Kidney tubule cell (primary cell): ENCODE measurements around the gene CDCA7L.
"Not testable (repeated sequence)": the region's sequence is repeated elsewhere in the genome, so short reads cannot be mapped to it uniquely, and the experiment has no call there.

Experiments used
- DNase-seq: peaks from one replicate; pipeline ENCODE4 v3.0.0-alpha.2; 2018; ENCODE audit warnings: low spot score

CDCA7L gene

DNA sequence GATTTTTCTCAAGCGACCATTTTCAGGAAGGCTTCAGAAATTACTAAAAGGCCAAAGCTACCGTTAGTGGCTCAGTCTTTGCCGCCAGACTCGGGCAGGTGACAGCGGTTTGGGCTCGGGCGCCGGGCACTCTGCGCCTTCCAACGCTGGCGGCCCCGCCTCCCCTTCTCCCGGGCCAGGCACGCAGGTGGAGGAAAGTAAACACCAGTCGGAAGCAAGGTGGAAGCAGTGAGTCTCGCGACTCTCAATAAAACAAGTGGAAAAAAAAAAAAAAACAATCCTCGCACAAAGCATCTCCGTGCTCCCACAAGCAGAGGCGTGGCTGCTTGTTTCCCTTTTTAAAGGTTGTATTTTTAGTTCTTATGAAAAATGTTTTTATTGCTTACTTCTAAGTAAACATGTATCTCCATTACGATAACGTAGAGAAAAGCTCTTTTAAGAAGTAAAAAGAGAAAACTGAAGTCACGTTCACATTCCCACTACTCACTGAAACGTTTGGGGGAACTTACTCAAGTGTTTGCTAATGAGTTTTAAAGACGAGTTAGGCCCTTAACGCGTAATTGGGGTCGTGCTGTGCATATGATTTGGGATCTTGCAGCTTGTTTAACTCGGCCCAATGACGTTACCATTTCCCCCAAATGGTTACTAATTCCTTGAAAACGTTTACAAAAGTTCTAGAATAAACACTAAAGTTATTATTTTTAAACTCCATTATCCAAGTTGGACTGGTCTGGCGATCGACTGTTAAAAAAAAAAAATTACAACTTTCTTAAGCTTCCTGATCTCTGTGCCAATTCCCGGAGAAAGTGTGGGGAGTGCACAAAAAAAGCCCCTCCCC is 864 bp downstream of the CDCA7L start:
- peak; percentile 62 for DNase-seq

DNA sequence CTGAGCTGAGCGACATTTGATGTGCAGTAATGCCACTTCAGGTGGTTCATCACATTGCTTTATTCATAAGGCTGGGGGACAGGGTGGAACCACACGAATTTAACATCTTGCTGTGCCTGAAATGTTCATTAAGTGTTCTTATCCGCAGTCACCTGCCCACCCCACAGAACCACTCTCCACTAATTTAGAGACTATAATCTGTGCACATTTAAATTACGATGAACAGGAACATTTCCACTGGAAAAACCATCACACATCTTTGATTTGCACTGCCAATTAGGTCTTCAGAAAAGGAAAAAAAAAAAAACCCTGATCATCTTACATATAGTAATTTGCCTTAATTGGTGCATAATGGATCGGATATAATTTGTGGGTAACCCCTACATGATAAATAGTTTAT is 2.3 kb downstream of the CDCA7L start:
- DNase-seq, result no peak

- DNase-seq, result no peak
These were observed 2.7 kb downstream of the CDCA7L start for GRCh38 chr7:21942955-21943354.

- peak; percentile 29 for DNase-seq
These were observed 4.0 kb downstream of the CDCA7L start for GRCh38 chr7:21941611-21942141.

- DNase-seq, result peak; percentile 31
These were observed 5.8 kb downstream of the CDCA7L start for GRCh38 chr7:21939858-21940372.

DNA sequence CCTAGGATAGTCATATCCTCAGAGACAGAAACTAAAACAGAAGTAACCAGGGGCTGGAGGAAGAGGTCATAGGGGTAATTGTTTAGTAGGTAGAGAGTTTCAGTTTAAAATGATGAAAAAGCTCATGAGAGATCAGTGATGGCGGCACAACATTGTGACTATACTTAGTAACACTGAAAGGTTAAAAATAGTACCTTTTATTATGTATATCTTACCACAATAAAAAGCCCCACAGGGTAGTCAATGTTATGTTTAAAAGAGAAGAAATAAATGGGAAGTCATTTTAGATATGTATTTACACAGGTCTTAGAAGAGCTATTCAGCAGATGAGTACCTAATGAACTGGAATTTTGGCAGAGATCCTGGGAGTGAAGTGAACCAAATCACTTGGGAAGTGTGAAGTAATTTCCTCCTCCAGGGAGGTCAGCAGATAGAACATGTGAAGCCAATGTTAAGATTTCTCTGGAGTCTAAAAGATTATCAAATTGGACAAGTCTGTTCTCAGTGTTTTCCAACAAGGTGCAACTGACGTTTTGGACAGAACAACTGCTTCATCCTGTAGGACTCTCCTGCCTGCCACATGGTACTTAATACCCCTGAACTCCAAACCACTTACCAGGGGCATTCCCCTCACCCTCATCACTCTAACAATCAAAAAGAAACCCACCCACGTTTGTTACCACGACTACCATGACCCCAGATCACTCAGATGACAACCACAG is 6.4 kb downstream of the CDCA7L start:
- peak; percentile 93 for DNase-seq

DNA sequence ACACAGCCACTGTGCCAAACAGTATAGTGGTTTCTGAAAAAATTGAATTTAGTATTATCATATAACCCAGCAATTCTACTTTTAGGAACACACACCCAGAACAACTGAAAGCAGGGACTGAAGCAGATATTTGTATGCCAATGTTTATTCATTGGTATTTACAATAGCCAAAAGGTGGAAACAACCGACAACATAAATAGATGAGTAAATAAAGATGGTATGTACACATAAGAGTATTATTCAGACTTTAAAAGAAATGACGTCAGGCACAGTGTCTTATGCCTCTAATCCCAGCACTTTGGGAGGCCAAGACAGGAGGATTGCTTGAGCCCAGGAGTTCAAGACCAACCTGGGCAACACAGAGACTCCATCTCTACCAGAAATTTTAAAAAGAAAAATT is 7.2 kb downstream of the CDCA7L start:
- DNase-seq, result no peak

DNA sequence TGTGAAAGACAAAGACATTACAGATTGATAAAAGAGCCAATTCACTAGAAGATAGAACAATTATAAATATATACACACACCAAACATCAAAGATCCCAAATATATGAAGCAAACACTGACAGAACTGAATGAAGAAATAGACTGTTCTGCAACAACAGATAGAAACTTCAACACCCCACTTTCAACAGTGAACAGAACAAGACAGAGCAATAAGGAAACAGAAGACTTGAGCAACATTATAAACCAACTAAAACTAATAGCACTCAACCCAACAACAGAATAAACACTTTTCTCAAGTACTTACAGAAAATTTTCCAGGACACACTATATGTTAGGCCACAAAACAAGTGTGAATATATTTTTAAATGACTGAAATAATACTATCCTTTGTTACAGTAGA is 10.9 kb downstream of the CDCA7L start:
- DNase-seq, result no peak

- DNase-seq, result not testable (repeated sequence)
These were observed 12.4 kb downstream of the CDCA7L start for GRCh38 chr7:21933293-21933692.

- DNase-seq, result no peak
These were observed 18.0 kb downstream of the CDCA7L start for GRCh38 chr7:21927693-21928092.

DNA sequence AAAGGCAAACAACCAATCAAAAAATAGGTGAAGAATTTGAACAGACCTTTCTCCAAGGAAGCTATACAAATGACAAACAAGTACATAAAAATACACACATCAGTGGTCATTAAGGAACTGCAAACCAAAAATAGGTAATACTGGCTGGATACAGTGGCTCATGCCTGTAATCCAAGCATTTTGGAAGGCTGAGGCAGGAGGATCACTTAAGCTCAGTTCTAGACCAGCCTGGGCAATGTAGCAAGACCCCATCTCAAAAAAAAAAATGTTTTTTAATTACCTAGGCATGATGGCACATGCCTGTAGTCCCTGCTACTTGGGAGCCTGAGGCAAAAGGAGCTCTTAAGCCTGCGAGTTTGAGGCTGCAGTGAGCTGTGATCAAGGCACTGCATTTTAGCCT is 19.3 kb downstream of the CDCA7L start:
- DNase-seq, result no peak

- DNase-seq, result peak; percentile 22
These were observed 22.0 kb downstream of the CDCA7L start for GRCh38 chr7:21923658-21924057.

GRCh38 chr7:21922605-21923004 is 23.1 kb downstream of the CDCA7L start:
- no peak for DNase-seq

DNA sequence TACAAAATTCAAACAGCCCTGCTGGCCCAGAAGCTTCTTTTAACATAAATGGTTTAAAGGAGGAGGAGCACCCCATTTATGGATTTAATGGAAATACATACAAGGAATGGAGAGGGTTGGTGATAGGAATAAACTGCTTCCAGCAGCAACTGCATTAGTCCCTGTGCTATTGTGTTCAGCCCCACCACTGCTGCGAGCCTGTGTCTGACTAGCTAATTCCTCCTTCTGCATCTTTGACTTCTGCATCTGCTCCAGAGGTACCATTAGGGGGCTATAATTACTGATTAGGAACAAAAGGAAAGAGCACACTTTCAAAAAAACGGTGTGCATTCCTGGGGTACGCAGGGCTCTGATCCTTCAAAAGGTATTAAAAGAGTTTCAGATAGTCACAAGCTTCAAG is 24.8 kb downstream of the CDCA7L start:
- DNase-seq, result no peak

GRCh38 chr7:21918216-21918615 is 27.5 kb downstream of the CDCA7L start:
- DNase-seq, result no peak

DNA sequence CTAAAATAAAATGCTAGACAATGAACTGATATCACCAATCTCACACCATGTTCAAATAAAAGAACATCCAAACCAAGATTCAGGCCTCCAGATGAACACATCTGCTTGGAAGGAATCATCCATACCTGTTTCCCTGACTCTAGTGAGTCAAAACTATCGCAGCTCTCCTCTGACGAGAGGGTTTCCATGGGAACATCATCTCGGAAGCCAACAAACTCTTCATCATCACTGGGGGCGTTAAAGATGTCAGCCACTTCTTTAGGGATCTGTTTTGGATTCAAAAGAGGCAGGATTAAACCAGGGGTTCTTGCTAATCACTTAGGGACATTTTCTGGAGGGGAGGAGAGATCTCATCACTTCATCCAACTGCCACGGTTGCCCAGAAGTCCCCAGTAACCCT is 29.1 kb downstream of the CDCA7L start:
- DNase-seq, result no peak

DNA sequence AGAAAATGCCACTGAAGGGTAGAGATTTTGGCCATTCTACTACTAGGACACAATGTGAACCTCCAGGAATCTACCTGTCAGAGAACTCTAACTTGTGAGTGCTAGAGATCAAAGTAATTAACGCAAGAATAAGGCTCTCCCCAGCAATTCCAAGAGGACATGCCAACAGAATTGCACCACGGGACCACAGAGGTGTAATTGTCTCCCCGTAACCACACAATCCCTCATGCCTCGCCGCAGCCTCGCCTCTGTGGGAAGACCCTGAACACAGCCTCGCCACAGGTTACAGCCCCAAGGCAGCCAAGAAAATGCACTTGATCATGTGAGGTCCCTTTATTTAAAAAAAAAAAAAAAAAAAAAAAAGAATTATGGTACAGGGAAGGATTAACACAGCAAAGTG is 29.5 kb downstream of the CDCA7L start:
- DNase-seq, result no peak

- no peak for DNase-seq
These were observed 30.6 kb downstream of the CDCA7L start for GRCh38 chr7:21915140-21915539.

- no peak for DNase-seq
These were observed 31.0 kb downstream of the CDCA7L start for GRCh38 chr7:21914671-21915070.

- DNase-seq, result no peak
These were observed 32.5 kb downstream of the CDCA7L start for GRCh38 chr7:21912931-21913780.

GRCh38 chr7:21912305-21912704 is 33.4 kb downstream of the CDCA7L start:
- no peak for DNase-seq

DNA sequence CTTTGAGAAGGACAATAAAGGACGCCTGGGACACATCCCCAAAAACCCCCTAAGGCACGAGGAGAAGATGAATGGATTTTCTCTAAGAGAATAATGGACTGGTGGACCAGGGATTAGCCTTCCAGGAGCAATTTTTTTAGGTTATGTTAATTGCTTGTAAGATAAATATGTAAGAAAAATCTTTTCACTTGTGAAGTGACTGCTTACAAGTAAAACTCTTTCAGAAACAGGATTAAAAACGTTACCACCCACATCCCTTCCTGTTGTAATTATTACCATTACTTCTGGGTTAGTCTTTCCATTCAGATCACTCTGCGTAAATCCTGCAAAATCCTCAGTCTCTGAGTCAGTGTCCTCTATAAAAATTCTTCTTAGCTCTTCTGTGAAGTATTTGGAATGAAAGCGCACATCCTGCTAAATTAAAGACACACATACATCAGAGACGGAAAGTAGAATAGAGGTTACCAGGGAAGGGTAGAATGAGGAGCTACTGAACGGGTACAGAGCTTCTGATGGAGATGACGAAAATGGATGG is 34.3 kb downstream of the CDCA7L start:
- DNase-seq, result peak; percentile 15
